Common myeloid progenitor, CD34-positive (primary cell): ENCODE results near the gene DNAH11.

ENCODE experiments used
- CTCF ChIA-PET: fragments of 350-600 bp; sonication (Branson Sonifier 250); formaldehyde crosslinking; loops from one replicate; lab custom pipeline; 2021; ENCODE audit warnings: antibody characterized with exemption; lab: Charles Lee
- POLR2A ChIA-PET: fragments of 350-600 bp; sonication (Branson Sonifier 250); formaldehyde crosslinking; loops from one replicate; lab custom pipeline; 2021; ENCODE audit warnings: antibody characterized with exemption; lab: Charles Lee
- DNase-seq, 3 donors: peaks; one replicate each; pipeline versions ENCODE4 v3.0.0 to v3.0.0-alpha.2; 2013
- H3K27ac ChIP-seq, 2 experiments: 1 replicate in 1 of 2; 2 replicates in 1 of 2; pipeline ENCODE4 v1.7.0; 2013; ENCODE audit warnings: inconsistent platforms in 2 of 2, low read length in 2 of 2, mild to moderate bottlenecking in 2 of 2, low read depth in 1 of 2, moderate library complexity in 1 of 2; ENCODE audit not compliant: severe bottlenecking in 2 of 2, insufficient read depth in 1 of 2, poor library complexity in 1 of 2
- H3K27me3 ChIP-seq, 5 experiments: replicated peaks in 2 of 5; 1 replicate in 3 of 5; 2 replicates in 2 of 5; pipeline versions ENCODE4 v1.6.1 to v1.7.0; 2013; ENCODE audit warnings: low read length in 4 of 5, mild to moderate bottlenecking in 2 of 5, moderate library complexity in 2 of 5, inconsistent platforms in 1 of 5; ENCODE audit not compliant: insufficient read depth in 5 of 5, control insufficient read depth in 4 of 5
- H3K36me3 ChIP-seq, 4 experiments: 1 replicate in 2 of 4; 2 replicates in 2 of 4; pipeline versions ENCODE4 v1.6.1 to v1.7.0; 2013; ENCODE audit warnings: low read length in 3 of 4, control low read depth in 1 of 4, mild to moderate bottlenecking in 1 of 4; ENCODE audit not compliant: control insufficient read depth in 4 of 4, insufficient read depth in 4 of 4
- H3K4me1 ChIP-seq, 4 experiments: 1 replicate in 3 of 4; 2 replicates in 1 of 4; pipeline versions ENCODE4 v1.6.1 to v1.7.1; 2013; ENCODE audit warnings: low read length in 3 of 4, mild to moderate bottlenecking in 3 of 4, control low read depth in 1 of 4, inconsistent platforms in 1 of 4, moderate library complexity in 1 of 4; ENCODE audit not compliant: control insufficient read depth in 4 of 4, insufficient read depth in 4 of 4; ENCODE audit errors: control extremely low read depth in 1 of 4
- H3K4me3 ChIP-seq, 7 experiments: 1 replicate in 4 of 7; 2 replicates in 3 of 7; pipeline versions ENCODE4 v1.5.1 to v1.7.0; 2013; ENCODE audit warnings: mild to moderate bottlenecking in 7 of 7, low read length in 6 of 7, moderate library complexity in 6 of 7, inconsistent platforms in 2 of 7, low read depth in 2 of 7, control low read depth in 1 of 7; ENCODE audit not compliant: insufficient read depth in 4 of 7, control insufficient read depth in 1 of 7; ENCODE audit errors: extremely low read depth in 1 of 7
- H3K9me3 ChIP-seq, 5 experiments: 1 replicate in 4 of 5; 2 replicates in 1 of 5; pipeline versions ENCODE4 v1.6.1 to v1.7.1; 2013; ENCODE audit warnings: low read length in 4 of 5, mild to moderate bottlenecking in 2 of 5, inconsistent platforms in 1 of 5, low read depth in 1 of 5, moderate library complexity in 1 of 5; ENCODE audit not compliant: control insufficient read depth in 4 of 5, insufficient read depth in 2 of 5; ENCODE audit errors: control extremely low read depth in 1 of 5
- WGBS: methylation state at CpG from one replicate; pipeline ENCODE4 v1.1.5; 2013; ENCODE audit not compliant: insufficient coverage; 5-methylcytosine and 5-hydroxymethylcytosine counted together

DNAH11 gene

DNA sequence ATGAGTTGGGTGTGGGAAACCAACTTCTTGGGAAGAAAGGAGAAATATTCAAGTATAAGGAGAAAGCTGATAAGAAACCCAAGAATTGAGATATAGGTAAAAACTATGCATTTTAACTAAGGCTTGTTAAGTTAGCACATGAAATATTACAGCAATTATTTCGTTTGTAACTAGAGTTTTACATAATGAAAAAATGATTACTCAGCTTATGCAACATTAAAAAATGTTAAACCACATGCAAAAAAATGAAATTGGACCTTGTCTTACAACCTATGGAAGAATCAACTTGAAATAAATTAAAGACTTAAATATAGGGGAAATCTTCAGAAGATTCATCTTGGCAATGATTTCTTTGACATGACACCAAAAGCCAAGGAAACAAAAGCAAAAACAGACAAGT is 219.6 kb downstream of the DNAH11 start:
- ChIA-PET CTCF (no interaction called here), POLR2A (no interaction called here)
- peaks cover 0 to 5% (median 0%) of the 10 kb centered on the region in 4 experiments for H3K4me1 ChIP-seq
- WGBS = no CpG with 5 or more reads among the region's 1 CpG
- H3K27me3 ChIP-seq = peaks cover 0 to 4% (median 0%) of the 10 kb centered on the region in 5 experiments
- no peak for DNase-seq
- H3K4me3 ChIP-seq = no peak overlapping the region
- H3K27ac ChIP-seq = no peak overlapping the region
- no peaks in the 10 kb centered on the region for H3K9me3 ChIP-seq
- H3K36me3 ChIP-seq = no peaks in the 10 kb centered on the region

DNA sequence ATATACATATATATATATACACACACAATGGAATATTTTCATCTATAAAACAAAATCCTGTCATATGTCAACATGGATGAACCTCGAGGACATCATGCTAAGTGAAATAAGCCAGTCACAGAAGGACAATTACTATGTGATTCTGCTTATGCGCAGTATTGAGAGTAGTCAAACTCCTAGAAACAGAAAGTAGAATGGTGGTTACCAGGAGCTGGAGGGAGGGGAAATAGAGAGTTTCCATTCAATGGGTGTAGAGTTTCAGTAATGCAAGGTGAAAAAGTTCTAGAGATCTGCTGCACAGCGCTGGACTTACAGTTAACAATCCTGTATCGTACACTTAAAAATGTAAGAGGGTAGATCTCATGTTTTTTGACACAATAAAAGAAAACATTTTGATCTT is 221.0 kb downstream of the DNAH11 start:
- DNase-seq = no peak

DNA sequence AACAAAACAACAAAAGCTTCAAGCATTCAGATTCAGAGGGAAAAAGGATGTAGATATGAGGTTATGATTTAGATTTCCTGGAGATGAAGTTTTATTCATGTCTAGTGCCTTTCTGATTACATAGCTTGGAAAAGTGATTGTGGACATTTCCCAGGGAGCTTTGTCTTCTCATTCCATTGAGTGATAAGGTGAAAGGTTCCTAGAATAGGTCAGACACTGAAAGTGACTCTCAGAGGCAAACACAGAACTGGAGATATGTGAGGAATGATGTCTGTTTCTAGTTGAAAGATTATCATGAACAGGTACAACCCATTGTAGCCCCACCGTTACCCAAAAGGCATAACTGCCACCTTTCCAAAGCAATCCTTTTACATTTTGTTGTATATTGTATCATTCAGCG is 223.4 kb downstream of the DNAH11 start:
- ChIA-PET POLR2A (no interaction called here), CTCF (interaction anchor here (1.2 to 3.2 kb wide), 4 partner anchors 13 to 510 kb away, joined by 3 to 15 read pairs (median 7); no protein-coding TSS in a partner anchor)
- no peaks in the 10 kb centered on the region for H3K27me3 ChIP-seq
- H3K4me1 ChIP-seq = peaks cover 0 to 5% (median 0%) of the 10 kb centered on the region in 4 experiments
- H3K4me3 ChIP-seq = no peak overlapping the region
- no peak overlapping the region for H3K27ac ChIP-seq
- H3K36me3 ChIP-seq = no peaks in the 10 kb centered on the region
- no peaks in the 10 kb centered on the region for H3K9me3 ChIP-seq
- WGBS = no CpG with 5 or more reads among the region's 2 CpGs
- DNase-seq = no peak

More for the DNA sequence above, 221.0 kb downstream of the DNAH11 start:
- H3K4me1 ChIP-seq = peaks cover 0 to 5% (median 0%) of the 10 kb centered on the region in 4 experiments
- peaks cover 0 to 1% (median 0%) of the 10 kb centered on the region in 5 experiments for H3K27me3 ChIP-seq
- POLR2A ChIA-PET = interaction anchor here (0.7 kb wide), 1 partner anchor 25 kb away, joined by 4 read pairs; no protein-coding TSS in a partner anchor
- CTCF ChIA-PET = interaction anchor here (0.9 kb wide), 1 partner anchor 12 kb away, joined by 3 read pairs; no protein-coding TSS in a partner anchor
- no peaks in the 10 kb centered on the region for H3K9me3 ChIP-seq
- 100% methylated on average over 2 of the region's 4 CpGs for WGBS
- H3K27ac ChIP-seq = no peak overlapping the region
- H3K4me3 ChIP-seq = no peak overlapping the region
- no peaks in the 10 kb centered on the region for H3K36me3 ChIP-seq

DNA sequence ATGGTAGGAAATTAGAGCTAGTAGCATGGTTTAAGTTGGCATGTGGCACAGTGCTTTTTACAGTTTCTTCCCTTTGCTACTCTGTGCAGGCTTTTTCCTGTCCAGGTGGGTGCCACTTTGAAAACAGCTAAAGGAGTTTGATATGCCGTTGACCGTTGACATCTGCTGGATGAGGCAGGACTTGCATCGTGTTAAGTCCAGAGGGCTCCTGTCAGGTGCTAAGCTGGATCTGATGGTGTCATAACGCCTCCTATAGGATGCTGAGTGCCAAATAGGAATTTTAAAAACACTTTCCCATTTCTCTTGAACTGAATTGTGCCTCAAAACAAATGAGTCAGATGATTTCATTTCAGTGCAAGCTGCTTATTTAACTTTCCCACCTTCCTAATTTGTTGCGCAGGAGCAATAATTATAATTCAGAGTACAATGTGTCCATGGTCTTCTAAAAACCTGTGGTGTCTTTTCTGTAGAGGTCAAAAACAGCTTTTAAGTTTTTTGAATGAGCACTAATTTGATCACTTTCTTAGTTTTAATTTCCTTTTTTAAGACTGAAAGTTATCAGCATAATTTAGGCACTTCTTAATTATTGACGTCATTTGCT is 224.6 kb downstream of the DNAH11 start:
- DNase-seq = peak; percentile 70 to 75 (median 70)
- peaks cover 0 to 12% (median 4%) of the 10 kb centered on the region in 4 experiments for H3K4me1 ChIP-seq
- ChIA-PET POLR2A (no interaction called here), CTCF (interaction anchor here (1.0 to 3.2 kb wide), 12 partner anchors 10 to 991 kb away, joined by 3 to 15 read pairs (median 6); no protein-coding TSS in a partner anchor)
- H3K4me3 ChIP-seq = no peak overlapping the region
- H3K36me3 ChIP-seq = no peaks in the 10 kb centered on the region
- H3K27me3 ChIP-seq = no peaks in the 10 kb centered on the region
- H3K9me3 ChIP-seq = no peaks in the 10 kb centered on the region
- H3K27ac ChIP-seq = no peak overlapping the region
- 24% methylated on average over 4 of the region's 6 CpGs for WGBS

- H3K27ac ChIP-seq = no peak overlapping the region
- no peak for DNase-seq
- H3K4me1 ChIP-seq = peaks cover 0 to 12% (median 4%) of the 10 kb centered on the region in 4 experiments
- H3K27me3 ChIP-seq = no peaks in the 10 kb centered on the region
- H3K9me3 ChIP-seq = no peaks in the 10 kb centered on the region
- no peak overlapping the region for H3K4me3 ChIP-seq
- WGBS = 67% methylated on average over 3 of the region's 5 CpGs
- no peaks in the 10 kb centered on the region for H3K36me3 ChIP-seq
- CTCF ChIA-PET = interaction anchor here (1.0 to 3.2 kb wide), 9 partner anchors 10 to 514 kb away, joined by 3 to 15 read pairs (median 5); no protein-coding TSS in a partner anchor
- POLR2A ChIA-PET = no interaction called here
These were observed 225.4 kb downstream of the DNAH11 start for GRCh38 chr7:21768279-21768678.

DNA sequence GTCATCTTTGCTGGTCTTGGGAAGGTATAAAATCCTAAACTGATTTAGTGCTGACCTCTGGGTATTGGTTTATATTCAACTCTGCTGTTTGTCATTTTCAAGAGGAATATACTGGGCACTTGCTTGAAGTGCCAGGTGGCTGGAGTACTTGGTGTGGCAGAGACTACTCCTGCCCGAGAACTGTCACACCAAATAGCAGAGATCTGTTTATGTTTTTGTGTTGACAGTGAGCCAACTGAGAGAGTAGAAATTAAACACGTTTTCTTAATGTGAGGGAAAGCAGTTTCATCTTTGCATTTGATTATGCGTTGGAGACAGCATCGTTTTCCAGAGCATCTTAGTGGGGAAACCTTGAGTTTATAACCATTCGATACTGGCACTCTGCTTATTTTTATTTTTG is 228.4 kb downstream of the DNAH11 start:
- Histone ChIP-seq H3K4me3 (no peak overlapping the region), H3K36me3 (no peaks in the 10 kb centered on the region), H3K27ac (no peak overlapping the region), H3K27me3 (no peaks in the 10 kb centered on the region), H3K9me3 (no peaks in the 10 kb centered on the region), H3K4me1 (peaks cover 0 to 12% (median 4%) of the 10 kb centered on the region in 4 experiments)
- WGBS = 95% methylated on average over 4 of the region's 5 CpGs
- POLR2A ChIA-PET = no interaction called here
- CTCF ChIA-PET = interaction anchor here (1.5 kb wide), 1 partner anchor 308 kb away, joined by 3 read pairs; no protein-coding TSS in a partner anchor
- DNase-seq = no peak
